IPS DF 6.9 (cell line): Measurements from ENCODE around the gene ATG101.

ENCODE experiments used
- DNase-seq: peaks from one replicate; pipeline ENCODE4 v3.0.0-alpha.2; 2013; ENCODE audit warnings: low read depth, low spot score
- H3K27ac ChIP-seq: one replicate; pipeline ENCODE4 v1.5.1; 2013; ENCODE audit warnings: low read length, control low read depth
- H3K27me3 ChIP-seq: 2 replicates; pipeline ENCODE4 v1.6.1; 2013; ENCODE audit warnings: mild to moderate bottlenecking, low read length; ENCODE audit not compliant: control insufficient read depth, insufficient read depth
- H3K36me3 ChIP-seq: 2 replicates; pipeline ENCODE4 v1.6.1; 2013; ENCODE audit warnings: low read length; ENCODE audit not compliant: control insufficient read depth, insufficient read depth
- H3K4me1 ChIP-seq: 2 replicates; pipeline ENCODE4 v1.6.1; 2013; ENCODE audit warnings: low read length; ENCODE audit not compliant: control insufficient read depth, insufficient read depth
- H3K4me3 ChIP-seq: 2 replicates; pipeline ENCODE4 v1.5.1; 2013; ENCODE audit warnings: mild to moderate bottlenecking, low read length
- H3K9me3 ChIP-seq: 2 replicates; pipeline ENCODE4 v1.6.1; 2013; ENCODE audit warnings: low read length, inconsistent platforms; ENCODE audit not compliant: control insufficient read depth, insufficient read depth
- WGBS: extraction: QIAGEN DNeasy Blood & Tissue Kit; methylation state at CpG from one replicate; pipeline ENCODE4 v1.1.7; 2013; ENCODE audit warnings: mixed read lengths, missing lambda C conversion rate; ENCODE audit not compliant: insufficient read length, insufficient coverage; 5-methylcytosine and 5-hydroxymethylcytosine counted together

ATG101 gene

GRCh38 chr12:52029685-52030084, 40.1 kb upstream of the ATG101 start:
- Histone ChIP-seq H3K4me1 (peaks cover 5% of the 10 kb centered on the region; the same call in 1 of the 2 replicates), H3K9me3 (no peaks in the 10 kb centered on the region), H3K4me3 (no peak overlapping the region), H3K27me3 (peaks cover 1% of the 10 kb centered on the region; the same call in 1 of the 2 replicates), H3K27ac (no peak overlapping the region), H3K36me3 (no peaks in the 10 kb centered on the region)
- no peak for DNase-seq
- no CpG with 5 or more reads among the region's 4 CpGs for WGBS

- Histone ChIP-seq H3K4me1 (peaks cover 6% of the 10 kb centered on the region), H3K9me3 (no peaks in the 10 kb centered on the region), H3K36me3 (no peaks in the 10 kb centered on the region), H3K27me3 (peaks cover 6% of the 10 kb centered on the region; the same call in 1 of the 2 replicates), H3K4me3 (no peak overlapping the region), H3K27ac (no peak overlapping the region)
- no peak for DNase-seq
- WGBS, result no CpG with 5 or more reads among the region's 5 CpGs
Observed at GRCh38 chr12:52032446-52032803, 37.4 kb upstream of the ATG101 start.

GRCh38 chr12:52032804-52033445, 36.9 kb upstream of the ATG101 start:
- H3K27ac ChIP-seq, result no peak overlapping the region
- no peaks in the 10 kb centered on the region for H3K36me3 ChIP-seq
- no CpG with 5 or more reads among the region's 48 CpGs for WGBS
- H3K9me3 ChIP-seq, result no peaks in the 10 kb centered on the region
- no peak for DNase-seq
- H3K4me1 ChIP-seq, result peaks cover 6% of the 10 kb centered on the region
- peaks cover 6% of the 10 kb centered on the region; the same call in 1 of the 2 replicates for H3K27me3 ChIP-seq
- H3K4me3 ChIP-seq, result peak overlapping the region; percentile 3; the same call in 1 of the 2 replicates

- Histone ChIP-seq H3K9me3 (no peaks in the 10 kb centered on the region), H3K36me3 (no peaks in the 10 kb centered on the region), H3K27me3 (peaks cover 6% of the 10 kb centered on the region; the same call in 1 of the 2 replicates), H3K27ac (no peak overlapping the region), H3K4me1 (peaks cover 6% of the 10 kb centered on the region), H3K4me3 (no peak overlapping the region; the same call in 1 of the 2 replicates)
- no peak for DNase-seq
- no CpG with 5 or more reads among the region's 13 CpGs for WGBS
Observed at GRCh38 chr12:52033446-52034140, 36.2 kb upstream of the ATG101 start.

- H3K36me3 ChIP-seq, result no peaks in the 10 kb centered on the region
- peaks cover 6% of the 10 kb centered on the region; the same call in 1 of the 2 replicates for H3K27me3 ChIP-seq
- H3K27ac ChIP-seq, result no peak overlapping the region
- no peak overlapping the region for H3K4me3 ChIP-seq
- no peak for DNase-seq
- no peaks in the 10 kb centered on the region for H3K9me3 ChIP-seq
- peaks cover 4% of the 10 kb centered on the region; the same call in 1 of the 2 replicates for H3K4me1 ChIP-seq
- no CpG with 5 or more reads among the region's 4 CpGs for WGBS
Observed at GRCh38 chr12:52035190-52035589, 34.6 kb upstream of the ATG101 start.

GRCh38 chr12:52035926-52036325, 33.9 kb upstream of the ATG101 start:
- Histone ChIP-seq H3K27ac (no peak overlapping the region), H3K4me1 (peaks cover 4% of the 10 kb centered on the region; the same call in 1 of the 2 replicates), H3K4me3 (no peak overlapping the region), H3K9me3 (no peaks in the 10 kb centered on the region), H3K36me3 (no peaks in the 10 kb centered on the region), H3K27me3 (peaks cover 6% of the 10 kb centered on the region; the same call in 1 of the 2 replicates)
- no CpG with 5 or more reads among the region's 2 CpGs for WGBS
- DNase-seq, result no peak

GRCh38 chr12:52036587-52037171, 33.1 kb upstream of the ATG101 start:
- Histone ChIP-seq H3K36me3 (no peaks in the 10 kb centered on the region), H3K27ac (no peak overlapping the region), H3K9me3 (no peaks in the 10 kb centered on the region), H3K27me3 (peaks cover 6% of the 10 kb centered on the region; the same call in 1 of the 2 replicates), H3K4me3 (peak overlapping the region; percentile 74; the same call in 1 of the 2 replicates), H3K4me1 (peaks cover 4% of the 10 kb centered on the region; the same call in 1 of the 2 replicates)
- DNase-seq, result no peak
- no CpG with 5 or more reads among the region's 53 CpGs for WGBS

- Histone ChIP-seq H3K36me3 (no peaks in the 10 kb centered on the region), H3K27ac (no peak overlapping the region), H3K27me3 (peaks cover 6% of the 10 kb centered on the region; the same call in 1 of the 2 replicates), H3K4me3 (peak overlapping the region; percentile 74; the same call in 1 of the 2 replicates), H3K9me3 (no peaks in the 10 kb centered on the region), H3K4me1 (peaks cover 3% of the 10 kb centered on the region; the same call in 1 of the 2 replicates)
- no peak for DNase-seq
- WGBS, result no CpG with 5 or more reads among the region's 59 CpGs
Observed at GRCh38 chr12:52037248-52037861, 32.4 kb upstream of the ATG101 start.

- Histone ChIP-seq H3K36me3 (no peaks in the 10 kb centered on the region), H3K27me3 (peaks cover 6% of the 10 kb centered on the region; the same call in 1 of the 2 replicates), H3K27ac (no peak overlapping the region), H3K9me3 (no peaks in the 10 kb centered on the region), H3K4me1 (peaks cover 2% of the 10 kb centered on the region; the same call in 1 of the 2 replicates), H3K4me3 (no peak overlapping the region)
- no peak for DNase-seq
- WGBS, result no CpG with 5 or more reads among the region's 6 CpGs
Observed at GRCh38 chr12:52038447-52038846, 31.3 kb upstream of the ATG101 start.

- Histone ChIP-seq H3K36me3 (no peaks in the 10 kb centered on the region), H3K9me3 (no peaks in the 10 kb centered on the region)
- no CpG with 5 or more reads among the region's 3 CpGs for WGBS
Observed at GRCh38 chr12:52041035-52041434, 28.7 kb upstream of the ATG101 start.

More at GRCh38 chr12:52041035-52041434, 28.7 kb upstream of the ATG101 start:
- Histone ChIP-seq H3K4me3 (no peak overlapping the region), H3K27me3 (no peaks in the 10 kb centered on the region), H3K27ac (no peak overlapping the region), H3K4me1 (peaks cover 2% of the 10 kb centered on the region; the same call in 1 of the 2 replicates)
- DNase-seq, result no peak
